ENCODE measurements around the gene CES3. TPM values are rescaled to one million over a fixed set of nuclear protein-coding genes. Genes with fewer than 3 reads are reported as not detected.

CES3 gene
- total RNA-seq, 1 experiment from 2014 or later: 0.95 TPM

DNA sequence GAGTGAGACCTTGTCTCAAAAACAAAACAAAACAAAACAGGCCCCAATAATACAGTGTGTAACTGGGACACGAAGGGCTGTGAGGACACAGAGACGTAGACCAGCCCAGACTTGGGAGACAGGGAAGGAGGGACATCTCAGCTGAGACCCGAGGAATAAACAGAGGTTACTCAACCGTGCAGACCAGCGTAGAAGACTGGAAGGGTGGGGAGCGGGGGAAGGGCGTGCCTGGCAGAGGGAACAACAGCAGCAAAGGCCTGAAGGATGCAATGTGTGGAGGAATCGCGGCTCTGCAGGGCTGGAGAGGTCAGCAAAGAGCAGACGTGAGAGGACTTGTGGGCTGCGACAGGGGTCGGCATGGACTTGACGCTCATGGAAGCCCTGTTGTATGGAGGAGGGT lies 15.7 kb downstream of the CES3 start:
- H3K4me1 ChIP-seq: no peaks in the 10 kb centered on the region
- H3K4me1 Mint-ChIP-seq (ENCODE audit: low read depth, unreplicated experiment): no peaks in the 10 kb centered on the region
- no peak overlapping the region for H3K4me3 Mint-ChIP-seq (ENCODE audit: unreplicated experiment)
- H3K4me3 ChIP-seq (ENCODE audit: low read depth, low read length): no peak overlapping the region
- no peak for DNase-seq
- no peaks in the 10 kb centered on the region for H3K9me3 ChIP-seq
- no peaks in the 10 kb centered on the region for H3K27me3 Mint-ChIP-seq (ENCODE audit: insufficient read depth, unreplicated experiment)
- H3K27me3 ChIP-seq (replicated peaks; ENCODE audit: control insufficient read depth, insufficient read depth, low read length): no peaks in the 10 kb centered on the region
- peaks cover 5% of the 10 kb centered on the region for H3K36me3 Mint-ChIP-seq (ENCODE audit: insufficient read depth, unreplicated experiment)
- CTCF ChIA-PET: interaction anchor here (1.4 kb wide), 1 partner anchor 41 kb away, joined by 4 read pairs; no protein-coding TSS in a partner anchor
- no TSS peak for BruUV-seq (replicated peaks)
- TF ChIP-seq, protein P1, sequence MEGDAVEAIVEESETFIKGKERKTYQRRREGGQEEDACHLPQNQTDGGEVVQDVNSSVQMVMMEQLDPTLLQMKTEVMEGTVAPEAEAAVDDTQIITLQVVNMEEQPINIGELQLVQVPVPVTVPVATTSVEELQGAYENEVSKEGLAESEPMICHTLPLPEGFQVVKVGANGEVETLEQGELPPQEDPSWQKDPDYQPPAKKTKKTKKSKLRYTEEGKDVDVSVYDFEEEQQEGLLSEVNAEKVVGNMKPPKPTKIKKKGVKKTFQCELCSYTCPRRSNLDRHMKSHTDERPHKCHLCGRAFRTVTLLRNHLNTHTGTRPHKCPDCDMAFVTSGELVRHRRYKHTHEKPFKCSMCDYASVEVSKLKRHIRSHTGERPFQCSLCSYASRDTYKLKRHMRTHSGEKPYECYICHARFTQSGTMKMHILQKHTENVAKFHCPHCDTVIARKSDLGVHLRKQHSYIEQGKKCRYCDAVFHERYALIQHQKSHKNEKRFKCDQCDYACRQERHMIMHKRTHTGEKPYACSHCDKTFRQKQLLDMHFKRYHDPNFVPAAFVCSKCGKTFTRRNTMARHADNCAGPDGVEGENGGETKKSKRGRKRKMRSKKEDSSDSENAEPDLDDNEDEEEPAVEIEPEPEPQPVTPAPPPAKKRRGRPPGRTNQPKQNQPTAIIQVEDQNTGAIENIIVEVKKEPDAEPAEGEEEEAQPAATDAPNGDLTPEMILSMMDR (IDR thresholded peaks at IDR 0.05; ENCODE audit: insufficient read depth in 1 of 2, low read depth in 1 of 2, low read length in 1 of 2, severe bottlenecking in 1 of 2, unreplicated experiment in 1 of 2): no peak
- POLR2A ChIA-PET: no interaction called here
- no peak overlapping the region for H3K27ac Mint-ChIP-seq (ENCODE audit: unreplicated experiment)
- H3K36me3 ChIP-seq (ENCODE audit: control insufficient read depth, insufficient read depth, low read length): no peaks in the 10 kb centered on the region
- intact Hi-C loops (cut with micrococcal nuclease; ENCODE audit: unreplicated experiment): loop anchor here (1.0 to 2.0 kb wide), 5 partner anchors 22 to 209 kb away; partner anchors contain the start of gene PHAF1
- no peaks in the 10 kb centered on the region for H3K9me3 Mint-ChIP-seq (ENCODE audit: unreplicated experiment)

DNA sequence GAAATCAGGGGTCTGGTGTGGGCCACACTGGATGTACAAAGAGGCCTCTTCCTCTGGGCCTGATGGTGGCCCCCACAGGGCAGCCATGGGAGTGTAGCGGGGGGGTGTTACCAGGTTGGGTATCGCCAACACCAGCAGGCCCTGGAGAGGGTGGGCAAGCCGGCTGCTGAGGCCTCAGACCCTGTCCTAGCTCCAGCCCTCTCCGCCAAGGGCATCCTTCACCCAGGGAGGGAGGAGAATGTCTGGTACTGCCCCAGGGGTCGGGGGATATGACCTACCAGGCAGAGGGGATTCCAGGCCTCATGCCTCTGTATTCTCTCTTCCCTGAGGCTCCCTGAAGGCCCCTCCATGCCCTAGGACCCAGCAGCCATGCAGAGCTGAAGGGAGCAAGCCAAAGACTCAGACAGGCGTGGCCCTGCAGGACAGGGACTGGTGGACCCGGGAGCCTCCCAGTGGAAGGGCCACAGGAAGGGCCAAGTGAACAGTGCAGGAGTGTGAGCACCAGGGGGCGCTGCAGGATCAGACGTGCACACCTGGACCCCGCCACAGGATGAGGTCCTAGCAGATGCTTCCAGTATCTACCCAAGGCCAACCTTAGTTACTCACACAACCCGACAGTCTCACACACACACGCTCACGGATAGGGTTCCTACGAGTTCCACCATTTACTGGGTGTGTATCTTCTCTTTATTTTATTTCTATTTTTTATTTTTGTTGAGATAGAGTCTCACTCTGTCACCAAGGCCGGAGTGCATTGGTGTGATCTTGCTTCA lies 16.5 kb downstream of the CES3 start:
- intact Hi-C loops (cut with micrococcal nuclease; ENCODE audit: unreplicated experiment): loop anchor here (1.0 to 2.0 kb wide), 5 partner anchors 23 to 208 kb away; partner anchors contain the start of gene PHAF1
- Mint-ChIP-seq H3K36me3 (ENCODE audit: insufficient read depth, unreplicated experiment) (peaks cover 5% of the 10 kb centered on the region), H3K27me3 (ENCODE audit: insufficient read depth, unreplicated experiment) (no peaks in the 10 kb centered on the region), H3K4me3 (ENCODE audit: unreplicated experiment) (no peak overlapping the region), H3K27ac (ENCODE audit: unreplicated experiment) (no peak overlapping the region), H3K9me3 (ENCODE audit: unreplicated experiment) (no peaks in the 10 kb centered on the region), H3K4me1 (ENCODE audit: low read depth, unreplicated experiment) (no peaks in the 10 kb centered on the region)
- POLR2A ChIA-PET: no interaction called here
- Histone ChIP-seq H3K36me3 (ENCODE audit: control insufficient read depth, insufficient read depth, low read length) (no peaks in the 10 kb centered on the region), H3K4me3 (ENCODE audit: low read depth, low read length) (no peak overlapping the region), H3K4me1 (no peaks in the 10 kb centered on the region), H3K27me3 (replicated peaks; ENCODE audit: control insufficient read depth, insufficient read depth, low read length) (no peaks in the 10 kb centered on the region), H3K9me3 (no peaks in the 10 kb centered on the region)
- DNase-seq: peak; percentile 89 to 95
- TF ChIP-seq, protein P1 (IDR thresholded peaks at IDR 0.05; ENCODE audit: insufficient read depth in 1 of 2, low read depth in 1 of 2, low read length in 1 of 2, severe bottlenecking in 1 of 2, unreplicated experiment in 1 of 2): peak; percentile 98 to 99
- BruUV-seq (replicated peaks): no TSS peak
- CTCF ChIA-PET: interaction anchor here (0.5 to 0.7 kb wide), 4 partner anchors 21 to 161 kb away, joined by 3 read pairs; no protein-coding TSS in a partner anchor

DNA sequence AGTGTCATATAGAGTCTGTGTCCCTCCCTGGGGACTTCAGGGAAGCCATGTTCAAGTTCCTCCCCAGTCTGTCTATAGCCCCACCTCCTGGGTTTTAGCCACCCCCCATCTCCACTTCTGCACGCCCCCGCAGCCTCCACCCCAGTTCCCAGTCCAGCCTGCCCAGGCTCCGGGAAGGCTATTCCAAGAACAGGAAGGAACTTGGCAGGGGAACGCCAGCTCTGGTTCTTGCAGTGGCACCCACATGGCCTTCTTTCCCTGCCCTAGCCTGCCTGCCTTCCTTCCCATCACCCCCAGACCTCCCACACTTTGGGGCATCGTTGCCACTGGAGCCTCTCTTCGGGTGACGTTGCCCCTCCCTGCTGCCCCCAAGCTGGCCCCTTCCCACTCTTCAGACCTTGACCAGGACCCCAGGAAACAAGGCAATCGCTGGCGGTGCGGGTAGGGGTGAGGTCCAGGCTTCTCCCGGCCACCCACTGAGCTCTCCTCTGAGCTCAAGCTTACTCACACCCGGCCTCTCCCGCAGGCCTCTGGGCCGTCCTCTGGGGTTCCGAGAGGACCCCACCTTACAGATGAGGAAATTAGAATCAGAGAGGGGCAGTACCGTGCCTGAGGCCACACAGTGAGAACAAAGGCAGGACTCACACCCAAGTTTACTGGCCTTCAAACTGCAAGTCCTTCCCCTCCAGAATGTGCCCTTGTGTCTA lies 18.1 kb downstream of the CES3 start:
- H3K36me3 ChIP-seq (ENCODE audit: control insufficient read depth, insufficient read depth, low read length): no peaks in the 10 kb centered on the region
- no peak overlapping the region for H3K4me3 Mint-ChIP-seq (ENCODE audit: unreplicated experiment)
- BruUV-seq (replicated peaks): no TSS peak
- no peaks in the 10 kb centered on the region for H3K9me3 Mint-ChIP-seq (ENCODE audit: unreplicated experiment)
- intact Hi-C loops (cut with micrococcal nuclease; ENCODE audit: unreplicated experiment): no loop called here
- no peaks in the 10 kb centered on the region for H3K4me1 Mint-ChIP-seq (ENCODE audit: low read depth, unreplicated experiment)
- H3K9me3 ChIP-seq: no peaks in the 10 kb centered on the region
- H3K4me3 ChIP-seq (ENCODE audit: low read depth, low read length): no peak overlapping the region
- no peaks in the 10 kb centered on the region for H3K4me1 ChIP-seq
- TF ChIP-seq, protein P1 (IDR thresholded peaks at IDR 0.05; ENCODE audit: insufficient read depth in 1 of 2, low read depth in 1 of 2, low read length in 1 of 2, severe bottlenecking in 1 of 2, unreplicated experiment in 1 of 2): no peak
- CTCF ChIA-PET: interaction anchor here (0.6 to 1.2 kb wide), 5 partner anchors 13 to 176 kb away, joined by 3 to 4 read pairs (median 3); no protein-coding TSS in a partner anchor
- no peaks in the 10 kb centered on the region for H3K36me3 Mint-ChIP-seq (ENCODE audit: insufficient read depth, unreplicated experiment)
- H3K27me3 Mint-ChIP-seq (ENCODE audit: insufficient read depth, unreplicated experiment): no peaks in the 10 kb centered on the region
- POLR2A ChIA-PET: no interaction called here
- no peak overlapping the region for H3K27ac Mint-ChIP-seq (ENCODE audit: unreplicated experiment)
- DNase-seq: no peak
- no peaks in the 10 kb centered on the region for H3K27me3 ChIP-seq (replicated peaks; ENCODE audit: control insufficient read depth, insufficient read depth, low read length)
